ENCODE data around the gene KATNBL1. TPM values are rescaled to one million over a fixed set of nuclear protein-coding genes. Genes with fewer than 3 reads are reported as not detected.

Gene KATNBL1
- total and polyA plus RNA-seq, 9 of the 15 experiments (the other 6 are each of a cell fraction or from before 2014, with no cell fraction given): 6.6 to 46.0 (median 24.0) TPM

- TF ChIP-seq NR0B1 (IDR thresholded peaks at IDR 0.05; ENCODE audit: partially characterized antibody): no peak
Observed at GRCh38 chr15:34233614-34234013, 23.7 kb upstream of the KATNBL1 start (continued).

- FAIRE-seq: peak; percentile 56
- ChIA-PET CTCF (ENCODE audit: low intra/inter-chr PET ratio) (interaction anchor here (1.0 kb wide), 1 partner anchor 10 kb away, joined by 4 read pairs; no protein-coding TSS in a partner anchor), POLR2A (interaction anchor here (0.6 to 1.1 kb wide), 7 partner anchors 10 to 122 kb away, joined by 3 to 4 read pairs (median 3); partner anchors contain the start of genes EMC7 and PGBD4)
- H3K79me2 ChIP-seq (ENCODE audit: control insufficient read depth, insufficient read depth, low read length): peaks cover 28% of the 10 kb centered on the region
- H3K36me3 ChIP-seq (ENCODE audit: control insufficient read depth, insufficient read depth, low read length): peaks cover 20% of the 10 kb centered on the region; the same call in 2 of the 3 replicates
- whole genome bisulfite sequencing (ENCODE audit: insufficient coverage, low coverage, missing lambda C conversion rate): 1% methylated on average over 24 of the region's 24 CpGs
- H2AFZ ChIP-seq (ENCODE audit: low read depth, low read length): peak overlapping the region; percentile 89
- peak overlapping the region; percentile 86 for H3K4me3 ChIP-seq
- H3K9me1 ChIP-seq (ENCODE audit: control insufficient read depth, insufficient read depth, low read length): no peaks in the 10 kb centered on the region
- peak; percentile 69 for ATAC-seq
- no peaks in the 10 kb centered on the region for H3K9me3 ChIP-seq (replicated peaks; ENCODE audit: control insufficient read depth, insufficient read depth, low read depth, low read length)
- intact Hi-C loops (cut with micrococcal nuclease) (loop anchor here (10.0 kb wide), 1 partner anchor 211 kb away; the partner anchor contains the start of gene GOLGA8A), in situ Hi-C loops (cut with MboI) (no loop called here)
- H3K4me1 ChIP-seq (replicated peaks in 1 of 2; ENCODE audit: control insufficient read depth in 2 of 2, insufficient read depth in 2 of 2, low read length in 2 of 2): peaks cover 0 to 8% of the 10 kb centered on the region in 2 experiments; a peak in 2 of 5 replicates
- H4K20me1 ChIP-seq (replicated peaks; ENCODE audit: control insufficient read depth, insufficient read depth, low read length): no peaks in the 10 kb centered on the region
- peak overlapping the region; percentile 98 to 99 for H3K9ac ChIP-seq (ENCODE audit: insufficient read depth in 1 of 2, low read depth in 2 of 2, low read length in 2 of 2)
- TSS peak; percentile 85 for BruUV-seq (replicated peaks)
- no peaks in the 10 kb centered on the region for H3K27me3 ChIP-seq (ENCODE audit: control insufficient read depth in 2 of 2, insufficient read depth in 2 of 2, low read length in 2 of 2)
- peak overlapping the region; percentile 93 for H3K4me2 ChIP-seq (ENCODE audit: insufficient read depth, low read length)
- peak overlapping the region; percentile 97 for H3K27ac ChIP-seq (ENCODE audit: extremely low read depth, low read depth, low read length)
- DNase-seq (ENCODE audit: extremely low read depth in 1 of 4, low spot score in 3 of 4): peak; percentile 25 to 47 (median 25)
- TF ChIP-seq HLTF (IDR thresholded peaks at IDR 0.05) (0 out of 2 replicates have a peak, but pooled peaks have one; percentile 16), NR4A1 (CRISPR knock-in tag; IDR thresholded peaks at IDR 0.05) (no peak), NR4A1 (tag; IDR thresholded peaks at IDR 0.05) (peak; percentile 63; the same call in 1 of the 2 replicates), POLR2G (IDR thresholded peaks at IDR 0.05; ENCODE audit: low read depth, low read length) (peak; percentile 55; the same call in 1 of the 2 replicates), SMAD4 (CRISPR knock-in tag; conservative IDR thresholded peaks at IDR 0.05) (peak; percentile 9; the same call in 1 of the 2 replicates), SMARCA4 (IDR thresholded peaks at IDR 0.05) (peak; percentile 50), ZFX (CRISPR knock-in tag; IDR thresholded peaks at IDR 0.05) (peak; percentile 48), RBFOX2 (IDR thresholded peaks at IDR 0.05; ENCODE audit: low read depth, low read length) (peak; percentile 59), BMI1 (IDR thresholded peaks at IDR 0.05; ENCODE audit: low read length) (no peak), MCM7 (IDR thresholded peaks at IDR 0.05) (no peak), HNRNPUL1 (IDR thresholded peaks at IDR 0.05; ENCODE audit: low read length) (0 out of 2 replicates have a peak, but pooled peaks have one; percentile 38), ARID1B (IDR thresholded peaks at IDR 0.05) (no peak), E2F4 (CRISPR knock-in tag; IDR thresholded peaks at IDR 0.05; ENCODE audit: low read depth) (no peak), TAF7 (tag; IDR thresholded peaks at IDR 0.05) (peak; percentile 19; the same call in 1 of the 2 replicates), ZNF696 (CRISPR knock-in tag; conservative IDR thresholded peaks at IDR 0.05) (no peak), CTCF (IDR thresholded peaks at IDR 0.05 in 2 of 3, conservative IDR thresholded peaks at IDR 0.05 in 1 of 3; ENCODE audit: insufficient read depth in 2 of 3, low read depth in 1 of 3, low read length in 3 of 3) (peak in 1 of 3 experiments; percentile 15; a peak in 2 of 6 replicates)
Observed at GRCh38 chr15:34223904-34224596, 14.2 kb upstream of the KATNBL1 start.

Measured in K562 (cell line).